Measurements from ENCODE around the gene EPG5. TPM values are rescaled to one million over a fixed set of nuclear protein-coding genes. Genes with fewer than 3 reads are reported as not detected.

The EPG5 gene
- total RNA-seq, 1 donor from 2014 or later = 9.8 TPM

- intact Hi-C loops (cut with DNase I) = no loop called here
- Histone ChIP-seq H3K4me3 (no peak overlapping the region), H3K9me3 (no peaks in the 10 kb centered on the region), H3K27me3 (no peaks in the 10 kb centered on the region), H3K36me3 (peaks cover 10 to 16% of the 10 kb centered on the region in 2 donors), H3K27ac (no peak overlapping the region), H3K4me1 (no peaks in the 10 kb centered on the region)
- TF ChIP-seq CTCF (IDR thresholded peaks at IDR 0.05) = no peak
- no peak for DNase-seq (ENCODE audit: low spot score in 2 of 2)
Measured at GRCh38 chr18:46009125-46009840, 42.2 kb upstream of the EPG5 start.

GRCh38 chr18:46008531-46008930, 41.4 kb upstream of the EPG5 start:
- Histone ChIP-seq H3K27ac (no peak overlapping the region), H3K36me3 (peaks cover 10 to 16% of the 10 kb centered on the region in 2 donors), H3K4me3 (no peak overlapping the region), H3K27me3 (no peaks in the 10 kb centered on the region), H3K4me1 (no peaks in the 10 kb centered on the region), H3K9me3 (no peaks in the 10 kb centered on the region)
- intact Hi-C loops (cut with DNase I) = no loop called here
- DNase-seq (ENCODE audit: low spot score in 2 of 2) = no peak
- no peak for TF ChIP-seq CTCF (IDR thresholded peaks at IDR 0.05)

GRCh38 chr18:46007165-46007564, 40.0 kb upstream of the EPG5 start:
- no peaks in the 10 kb centered on the region for H3K9me3 ChIP-seq
- H3K27me3 ChIP-seq = no peaks in the 10 kb centered on the region
- no peak for DNase-seq (ENCODE audit: low spot score in 2 of 2)
- H3K36me3 ChIP-seq = peaks cover 10 to 16% of the 10 kb centered on the region in 2 donors
- no peak overlapping the region for H3K4me3 ChIP-seq
- H3K4me1 ChIP-seq = no peaks in the 10 kb centered on the region
- H3K27ac ChIP-seq = no peak overlapping the region
- no peak for TF ChIP-seq CTCF (IDR thresholded peaks at IDR 0.05)
- intact Hi-C loops (cut with DNase I) = no loop called here

GRCh38 chr18:46002934-46003333, 35.8 kb upstream of the EPG5 start:
- peaks cover 0 to 3% of the 10 kb centered on the region in 2 donors for H3K36me3 ChIP-seq
- intact Hi-C loops (cut with DNase I) = no loop called here
- peaks cover 0 to 3% of the 10 kb centered on the region in 2 donors for H3K9me3 ChIP-seq
- no peak for TF ChIP-seq CTCF (IDR thresholded peaks at IDR 0.05)
- no peak overlapping the region for H3K27ac ChIP-seq
- no peak overlapping the region for H3K4me3 ChIP-seq
- DNase-seq (ENCODE audit: low spot score in 2 of 2) = no peak
- H3K27me3 ChIP-seq = no peaks in the 10 kb centered on the region
- H3K4me1 ChIP-seq = no peaks in the 10 kb centered on the region

GRCh38 chr18:46001892-46002291, 34.8 kb upstream of the EPG5 start:
- DNase-seq (ENCODE audit: low spot score in 2 of 2) = no peak
- no peak for TF ChIP-seq CTCF (IDR thresholded peaks at IDR 0.05)
- no peaks in the 10 kb centered on the region for H3K36me3 ChIP-seq
- intact Hi-C loops (cut with DNase I) = no loop called here
- H3K4me1 ChIP-seq = no peaks in the 10 kb centered on the region
- H3K27me3 ChIP-seq = no peaks in the 10 kb centered on the region
- no peak overlapping the region for H3K27ac ChIP-seq
- H3K9me3 ChIP-seq = peaks cover 0 to 3% of the 10 kb centered on the region in 2 donors
- no peak overlapping the region for H3K4me3 ChIP-seq
